K562 (cell line): Measurements from ENCODE around the gene PRDM12. TPM values are rescaled to one million over a fixed set of nuclear protein-coding genes. Genes with fewer than 3 reads are reported as not detected.

Experiments
- HDAC2 ChIP-seq: fragments of 450-650 bp; IDR thresholded peaks from 2 replicates; pipeline ENCODE4 v1.6.1; 2016; ENCODE audit warnings: mild to moderate bottlenecking
- MAFK ChIP-seq: IDR thresholded peaks from 2 replicates; pipeline ENCODE4 v1.6.1; 2011; ENCODE audit warnings: low read length, improper control_type of control experiment
- NFE2L1 ChIP-seq: fragments of 450-650 bp; IDR thresholded peaks from 2 replicates; pipeline ENCODE4 v1.6.1; 2016; ENCODE audit warnings: missing genetic modification characterization, low read depth, mild to moderate bottlenecking, missing compliant biosample characterization, moderate library complexity, borderline replicate concordance
- NR2C2 ChIP-seq, 2 experiments: fragments of 200-800 bp in 1 of 2; sonication (Bioruptor generic) in 1 of 2; sonication (generic) in 1 of 2; formaldehyde crosslinking in 1 of 2; IDR thresholded peaks; 2 replicates each; pipeline versions ENCODE4 v1.6.1 to v1.8.0; 2016 to 2022; ENCODE audit warnings: mild to moderate bottlenecking in 1 of 2, missing compliant biosample characterization in 1 of 2, missing genetic modification characterization in 1 of 2, missing genetic modification reagents in 1 of 2
- RBM15 ChIP-seq: fragments of 200-400 bp; formaldehyde crosslinking; IDR thresholded peaks from 2 replicates; pipeline ENCODE4 v1.6.1; 2018; ENCODE audit warnings: mild to moderate bottlenecking, low read length, moderate library complexity; ENCODE audit not compliant: insufficient read depth
- ZNF165 ChIP-seq: fragments of 250-450 bp; sonication (Bioruptor Pico); IDR thresholded peaks from 2 replicates; pipeline ENCODE4 v1.4.0; 2020; ENCODE audit warnings: borderline replicate concordance
- ZNF316 ChIP-seq: fragments of 450-650 bp; IDR thresholded peaks from 2 replicates; pipeline ENCODE4 v1.6.1; 2016
- ZNF592 ChIP-seq: fragments of 450-650 bp; IDR thresholded peaks from 2 replicates; pipeline ENCODE4 v1.6.1; 2017; ENCODE audit warnings: antibody characterized with exemption, mild to moderate bottlenecking
- polyA plus RNA-seq, 8 experiments: library from polyadenylated mRNA; depleted of rRNA in 4 of 8; stranded (reverse) in 5 of 8; unstranded in 3 of 8; fragments of >200 nt; fragmentation: Nextera tagmentation in 2 of 8; fragmentation: Illumina TruSeq in 1 of 8; extraction: Ambion mirVana in 2 of 8; extraction: Trizol in 1 of 8; gene quantifications; 2 replicates each; pipeline versions ENCODE4 v1.2.1 to v1.2.3, GENCODE V29; 2011 to 2014; ENCODE audit warnings: inconsistent platforms in 1 of 8, missing spikeins in 1 of 8
- total RNA-seq, 7 experiments: library from RNA; depleted of rRNA in 6 of 7; stranded (reverse); fragments of >200 nt in 6 of 7; fragmentation: Illumina TruSeq in 2 of 7; extraction: Trizol in 2 of 7; gene quantifications; 2 replicates each; pipeline versions ENCODE4 v1.2.1 to v1.2.3, GENCODE V29; 2011 to 2021; ENCODE audit warnings: low replicate concordance in 1 of 7
- TF ChIP-seq, protein P1 (sequence below): sonication (generic); formaldehyde crosslinking; IDR thresholded peaks from 2 replicates; pipeline ENCODE4 v1.8.1; 2023; ENCODE audit warnings: mild to moderate bottlenecking, missing genetic modification reagents

PRDM12 gene
- total and polyA plus RNA-seq, 9 of the 15 experiments (the other 6 are each of a cell fraction or from before 2014, with no cell fraction given), result 0.04 to 0.22 (median 0.07) TPM; not detected in 3

DNA sequence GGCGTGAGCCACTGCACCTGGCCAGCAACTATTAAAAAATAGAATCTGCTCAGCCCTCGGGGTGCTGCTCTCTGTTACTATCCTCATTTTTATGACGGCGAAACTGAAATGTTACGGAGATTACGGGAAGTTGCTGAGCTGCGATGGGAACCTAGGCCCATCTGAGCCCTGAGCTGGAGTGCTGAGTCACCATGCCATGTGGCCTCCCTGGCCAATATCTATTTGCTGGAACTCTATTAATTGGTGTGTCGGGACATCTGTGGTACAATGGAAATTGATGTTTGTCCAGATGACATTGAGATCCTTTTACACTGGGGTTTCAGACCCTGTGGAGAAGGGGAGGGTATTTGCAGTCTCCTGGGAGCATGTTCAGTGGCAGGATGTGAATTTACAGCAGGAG lies 8.1 kb downstream of the PRDM12 start (continued):
- TF ChIP-seq, protein P1, sequence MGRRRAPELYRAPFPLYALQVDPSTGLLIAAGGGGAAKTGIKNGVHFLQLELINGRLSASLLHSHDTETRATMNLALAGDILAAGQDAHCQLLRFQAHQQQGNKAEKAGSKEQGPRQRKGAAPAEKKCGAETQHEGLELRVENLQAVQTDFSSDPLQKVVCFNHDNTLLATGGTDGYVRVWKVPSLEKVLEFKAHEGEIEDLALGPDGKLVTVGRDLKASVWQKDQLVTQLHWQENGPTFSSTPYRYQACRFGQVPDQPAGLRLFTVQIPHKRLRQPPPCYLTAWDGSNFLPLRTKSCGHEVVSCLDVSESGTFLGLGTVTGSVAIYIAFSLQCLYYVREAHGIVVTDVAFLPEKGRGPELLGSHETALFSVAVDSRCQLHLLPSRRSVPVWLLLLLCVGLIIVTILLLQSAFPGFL, result no peak
- TF ChIP-seq MAFK (peak; percentile 19; the same call in 1 of the 2 replicates), ZNF165 (CRISPR knock-in tag) (no peak), NFE2L1 (no peak), NR2C2 (CRISPR knock-in tag; IDR thresholded peaks at IDR 0.05) (no peak), NR2C2 (tag; IDR thresholded peaks at IDR 0.05) (no peak), ZNF316 (peak; percentile 49), RBM15 (no peak), HDAC2 (no peak), ZNF592 (peak; percentile 77)
